Panc1 (cell line): ENCODE measurements around the gene ATP11B. TPM values are rescaled to one million over a fixed set of nuclear protein-coding genes. Genes with fewer than 3 reads are reported as not detected.

Experiments
- ATAC-seq: fragments of 200-7000 bp; cut with Tn5 transposase; 2 replicates; pipeline ENCODE4 v1.9.1; 2020; ENCODE audit warnings: mild to moderate bottlenecking, moderate library complexity
- BruUV-seq: library from RNA; stranded (reverse); fragments of 400-500 nt; replicated peaks from 2 replicates; lab custom pipeline; 2021; lab: Mats Ljungman, UMichigan
- CTCF ChIA-PET: fragments of 300-600 bp; sonication (Branson Sonifier 250); formaldehyde crosslinking; loops from one replicate; lab custom pipeline; 2022; ENCODE audit warnings: antibody characterized with exemption; lab: Charles Lee
- POLR2A ChIA-PET: fragments of 300-600 bp; sonication (Branson Sonifier 250); formaldehyde crosslinking; loops from one replicate; lab custom pipeline; 2022; ENCODE audit warnings: antibody characterized with exemption; lab: Charles Lee
- DNase-seq: peaks from one replicate; pipeline ENCODE4 v3.0.0-alpha.2; 2010; ENCODE audit warnings: low read depth, low spot score
- H3K27ac ChIP-seq: 2 replicates; pipeline ENCODE4 v1.5.1; 2011; ENCODE audit warnings: mild to moderate bottlenecking, low read length, inconsistent platforms
- H3K27me3 ChIP-seq: fragments of 200-500 bp; sonication (Bioruptor generic); 2 replicates; pipeline ENCODE4 v1.6.0; 2014; ENCODE audit warnings: low read length, inconsistent platforms; ENCODE audit not compliant: control insufficient read depth, insufficient read depth
- H3K36me3 ChIP-seq: fragments of 200-500 bp; sonication (Bioruptor generic); 2 replicates; pipeline ENCODE4 v1.5.1; 2014; ENCODE audit warnings: inconsistent platforms, mild to moderate bottlenecking, low read length, moderate library complexity; ENCODE audit not compliant: control insufficient read depth, insufficient read depth
- H3K4me1 ChIP-seq: 2 replicates; pipeline ENCODE4 v1.5.1; 2011; ENCODE audit warnings: inconsistent platforms, mild to moderate bottlenecking, low read length, moderate library complexity; ENCODE audit not compliant: control insufficient read depth, insufficient read depth
- H3K4me3 ChIP-seq, 2 experiments: 2 replicates each; pipeline ENCODE4 v1.5.1; 2011 to 2012; ENCODE audit warnings: low read depth in 2 of 2, low read length in 2 of 2, mild to moderate bottlenecking in 2 of 2, inconsistent platforms in 1 of 2, moderate library complexity in 1 of 2
- H3K9me3 ChIP-seq: fragments of 200-500 bp; sonication (Bioruptor generic); 2 replicates; pipeline ENCODE4 v1.5.1; 2014; ENCODE audit warnings: low read depth, mild to moderate bottlenecking, inconsistent platforms, low read length, moderate library complexity; ENCODE audit not compliant: control insufficient read depth, insufficient read depth
- CTCF ChIP-seq: fragments of 450-650 bp; IDR thresholded peaks from 2 replicates; pipeline ENCODE4 v1.5.1; 2017; ENCODE audit warnings: mild to moderate bottlenecking
- POLR2AphosphoS5 ChIP-seq: IDR thresholded peaks from 2 replicates; pipeline ENCODE4 v1.6.1; 2012; ENCODE audit warnings: mild to moderate bottlenecking, low read depth, low read length, moderate library complexity
- REST ChIP-seq, 2 experiments: IDR thresholded peaks; 2 replicates each; pipeline ENCODE4 v1.6.1; 2011 to 2012; ENCODE audit warnings: low read depth in 2 of 2, control low read depth in 1 of 2, low read length in 1 of 2, mild to moderate bottlenecking in 1 of 2, moderate library complexity in 1 of 2; ENCODE audit not compliant: insufficient read depth in 1 of 2
- SIN3A ChIP-seq: IDR thresholded peaks from 2 replicates; pipeline ENCODE4 v1.6.1; 2012; ENCODE audit warnings: low read depth, mild to moderate bottlenecking, low read length, moderate library complexity, borderline replicate concordance; ENCODE audit not compliant: insufficient read depth
- TCF7L2 ChIP-seq: IDR thresholded peaks from 2 replicates; pipeline ENCODE4 v1.6.1; 2011; ENCODE audit warnings: mild to moderate bottlenecking, low read depth, low read length, inconsistent platforms
- in situ Hi-C: cut with HindIII; loops from 2 replicates; pipeline ENCODE4 v1.10.0; 2016; ENCODE audit warnings: low sequenced_read_pairs, low pct_unique_long_range_greater_than_20kb
- intact Hi-C: fragments of 100-400 bp; cut with micrococcal nuclease; formaldehyde crosslinking; loops from one replicate; pipeline ENCODE4 v1.10.0; 2022; ENCODE audit not compliant: unreplicated experiment
- total RNA-seq: library from RNA; stranded (reverse); gene quantifications from one replicate; pipeline ENCODE4 v1.2.1, GENCODE V29; 2021; ENCODE audit not compliant: unreplicated experiment

Gene ATP11B
- total RNA-seq, 1 experiment from 2014 or later, result 108 TPM

- intact Hi-C loops (no loop called here), in situ Hi-C loops (no loop called here)
- no TSS peak for BruUV-seq
- TF ChIP-seq TCF7L2 (no peak), REST (IDR thresholded peaks at IDR 0.05; ENCODE audit: insufficient read depth in 1 of 2, low read depth in 2 of 2, low read length in 1 of 2) (no peak)
- no peak overlapping the region for H3K4me3 ChIP-seq
- H3K27me3 ChIP-seq, result no peaks in the 10 kb centered on the region
- no peaks in the 10 kb centered on the region for H3K36me3 ChIP-seq
- DNase-seq (no peak), ATAC-seq (no peak)
- ChIA-PET CTCF (interaction anchor here (0.5 kb wide), 1 partner anchor 8 kb away, joined by 3 read pairs; no protein-coding TSS in a partner anchor), POLR2A (no interaction called here)
- H3K9me3 ChIP-seq, result no peaks in the 10 kb centered on the region
- H3K4me1 ChIP-seq, result no peaks in the 10 kb centered on the region
- no peak overlapping the region for H3K27ac ChIP-seq
Measured at GRCh38 chr3:182755308-182755707, 38.0 kb upstream of the ATP11B start.

GRCh38 chr3:182755712-182756111 is 37.6 kb upstream of the ATP11B start:
- H3K4me1 ChIP-seq, result no peaks in the 10 kb centered on the region
- no TSS peak for BruUV-seq
- H3K36me3 ChIP-seq, result no peaks in the 10 kb centered on the region
- no peak overlapping the region for H3K4me3 ChIP-seq
- no peaks in the 10 kb centered on the region for H3K9me3 ChIP-seq
- no peaks in the 10 kb centered on the region for H3K27me3 ChIP-seq
- H3K27ac ChIP-seq, result no peak overlapping the region
- intact Hi-C loops (no loop called here), in situ Hi-C loops (no loop called here)
- ATAC-seq, result no peak
- CTCF ChIA-PET, result interaction anchor here (0.5 kb wide), 1 partner anchor 8 kb away, joined by 3 read pairs; no protein-coding TSS in a partner anchor
- no peak for TF ChIP-seq CTCF
- no peak for TF ChIP-seq POLR2AphosphoS5
- TF ChIP-seq TCF7L2, result no peak
- TF ChIP-seq SIN3A, result no peak
- no peak for TF ChIP-seq REST (IDR thresholded peaks at IDR 0.05; ENCODE audit: insufficient read depth in 1 of 2, low read depth in 2 of 2, low read length in 1 of 2)
- POLR2A ChIA-PET, result no interaction called here
- DNase-seq, result no peak
